SU-DHL-6 (cell line): Measurements from ENCODE around the gene RILPL2.

Source experiments
- EZH2phosphoT487 ChIP-seq: fragments of 200-600 bp; sonication (generic), shearing (Covaris generic); conservative IDR thresholded peaks from 2 replicates; pipeline ENCODE4 v1.6.1; 2018; ENCODE audit warnings: mild to moderate bottlenecking, antibody characterized with exemption, low read length, moderate library complexity, mixed read lengths
- TF ChIP-seq, protein P1 (sequence below): fragments of 200-600 bp; sonication (generic); IDR thresholded peaks from one replicate; pipeline ENCODE4 v1.5.1; 2017; ENCODE audit warnings: antibody characterized with exemption, mild to moderate bottlenecking, low read length, moderate library complexity; ENCODE audit not compliant: insufficient read depth, poor library complexity, severe bottlenecking

DNA sequence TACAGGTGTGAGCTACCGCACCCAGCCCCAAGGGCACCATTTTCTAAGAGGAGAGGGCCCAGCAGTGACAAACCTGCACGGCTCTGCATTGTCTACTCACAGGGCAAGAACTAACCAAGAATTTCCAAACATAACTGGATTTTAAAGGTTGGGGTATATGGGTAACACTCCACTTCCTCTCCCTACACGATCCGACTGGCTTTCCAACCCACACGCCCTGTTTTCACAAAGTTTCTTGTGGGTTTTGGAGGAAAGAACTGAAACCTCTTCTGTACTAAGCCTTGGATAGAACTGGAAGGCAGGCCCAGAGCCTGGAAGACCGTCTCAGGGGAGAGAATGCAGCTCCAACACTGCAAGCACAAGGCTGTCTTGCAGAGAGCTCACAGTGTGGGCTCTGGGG, 46.4 kb upstream of the RILPL2 start:
- TF ChIP-seq, protein P1, sequence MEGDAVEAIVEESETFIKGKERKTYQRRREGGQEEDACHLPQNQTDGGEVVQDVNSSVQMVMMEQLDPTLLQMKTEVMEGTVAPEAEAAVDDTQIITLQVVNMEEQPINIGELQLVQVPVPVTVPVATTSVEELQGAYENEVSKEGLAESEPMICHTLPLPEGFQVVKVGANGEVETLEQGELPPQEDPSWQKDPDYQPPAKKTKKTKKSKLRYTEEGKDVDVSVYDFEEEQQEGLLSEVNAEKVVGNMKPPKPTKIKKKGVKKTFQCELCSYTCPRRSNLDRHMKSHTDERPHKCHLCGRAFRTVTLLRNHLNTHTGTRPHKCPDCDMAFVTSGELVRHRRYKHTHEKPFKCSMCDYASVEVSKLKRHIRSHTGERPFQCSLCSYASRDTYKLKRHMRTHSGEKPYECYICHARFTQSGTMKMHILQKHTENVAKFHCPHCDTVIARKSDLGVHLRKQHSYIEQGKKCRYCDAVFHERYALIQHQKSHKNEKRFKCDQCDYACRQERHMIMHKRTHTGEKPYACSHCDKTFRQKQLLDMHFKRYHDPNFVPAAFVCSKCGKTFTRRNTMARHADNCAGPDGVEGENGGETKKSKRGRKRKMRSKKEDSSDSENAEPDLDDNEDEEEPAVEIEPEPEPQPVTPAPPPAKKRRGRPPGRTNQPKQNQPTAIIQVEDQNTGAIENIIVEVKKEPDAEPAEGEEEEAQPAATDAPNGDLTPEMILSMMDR = no peak
- no peak for TF ChIP-seq EZH2phosphoT487
